Fibroblast of mammary gland (primary cell): Measurements from ENCODE around the gene CD244.

Experiments
- DNase-seq: peaks from one replicate; pipeline ENCODE4 v3.0.0-alpha.2; 2010; ENCODE audit warnings: low read depth
- H3K4me3 ChIP-seq: 2 replicates; pipeline ENCODE4 v1.5.1; 2011; ENCODE audit warnings: low read depth, mild to moderate bottlenecking, low read length, moderate library complexity; ENCODE audit not compliant: control insufficient read depth
- TF ChIP-seq, protein P1 (sequence below): conservative IDR thresholded peaks from 2 replicates; pipeline ENCODE4 v1.5.1; 2011; ENCODE audit warnings: low read depth, low read length, inconsistent platforms; ENCODE audit not compliant: control insufficient read depth, insufficient read depth

Gene CD244

DNA sequence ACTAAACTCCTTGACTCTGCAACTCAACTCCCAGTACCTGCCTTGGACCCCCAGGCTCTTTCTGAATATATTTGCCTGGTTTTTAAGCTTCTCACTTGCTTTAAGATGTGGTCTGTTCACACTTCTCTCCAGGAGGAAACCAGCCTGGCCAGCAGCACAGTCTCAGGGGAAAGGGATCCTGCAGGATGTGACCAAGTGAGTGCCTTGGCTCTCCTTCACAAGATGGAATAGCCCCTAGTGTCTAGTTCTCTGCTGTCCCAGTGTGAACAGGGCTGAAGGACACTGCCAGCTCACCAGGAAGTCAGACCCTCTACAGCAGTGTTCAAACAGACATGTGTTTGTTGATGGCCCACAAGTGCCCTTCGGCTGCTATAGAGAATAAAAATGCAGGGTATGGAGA is 32.9 kb downstream of the CD244 start:
- TF ChIP-seq, protein P1, sequence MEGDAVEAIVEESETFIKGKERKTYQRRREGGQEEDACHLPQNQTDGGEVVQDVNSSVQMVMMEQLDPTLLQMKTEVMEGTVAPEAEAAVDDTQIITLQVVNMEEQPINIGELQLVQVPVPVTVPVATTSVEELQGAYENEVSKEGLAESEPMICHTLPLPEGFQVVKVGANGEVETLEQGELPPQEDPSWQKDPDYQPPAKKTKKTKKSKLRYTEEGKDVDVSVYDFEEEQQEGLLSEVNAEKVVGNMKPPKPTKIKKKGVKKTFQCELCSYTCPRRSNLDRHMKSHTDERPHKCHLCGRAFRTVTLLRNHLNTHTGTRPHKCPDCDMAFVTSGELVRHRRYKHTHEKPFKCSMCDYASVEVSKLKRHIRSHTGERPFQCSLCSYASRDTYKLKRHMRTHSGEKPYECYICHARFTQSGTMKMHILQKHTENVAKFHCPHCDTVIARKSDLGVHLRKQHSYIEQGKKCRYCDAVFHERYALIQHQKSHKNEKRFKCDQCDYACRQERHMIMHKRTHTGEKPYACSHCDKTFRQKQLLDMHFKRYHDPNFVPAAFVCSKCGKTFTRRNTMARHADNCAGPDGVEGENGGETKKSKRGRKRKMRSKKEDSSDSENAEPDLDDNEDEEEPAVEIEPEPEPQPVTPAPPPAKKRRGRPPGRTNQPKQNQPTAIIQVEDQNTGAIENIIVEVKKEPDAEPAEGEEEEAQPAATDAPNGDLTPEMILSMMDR = no peak
- DNase-seq = no peak
- no peak overlapping the region for H3K4me3 ChIP-seq

DNA sequence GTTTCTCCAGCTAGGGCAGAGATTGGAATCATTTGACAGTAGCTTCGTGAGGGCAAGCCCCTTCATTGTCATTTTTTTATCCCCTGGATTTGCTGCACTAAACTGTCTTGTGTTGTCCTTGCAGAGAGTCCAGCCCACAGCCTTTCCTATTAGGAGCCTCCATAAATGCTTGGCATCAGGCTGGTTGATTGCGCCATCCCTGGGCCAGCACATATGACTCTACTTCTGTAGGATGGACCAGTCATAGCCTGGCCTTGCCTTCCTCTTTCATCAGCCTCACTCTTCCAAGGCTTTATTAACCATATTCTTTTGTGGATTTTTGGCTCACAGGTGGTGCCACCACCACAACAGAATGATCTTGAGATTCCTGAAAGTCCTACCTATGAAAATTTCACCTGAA is 35.3 kb downstream of the CD244 start:
- TF ChIP-seq, protein P1 = no peak
- no peak overlapping the region for H3K4me3 ChIP-seq
- peak; percentile 16 for DNase-seq

DNA sequence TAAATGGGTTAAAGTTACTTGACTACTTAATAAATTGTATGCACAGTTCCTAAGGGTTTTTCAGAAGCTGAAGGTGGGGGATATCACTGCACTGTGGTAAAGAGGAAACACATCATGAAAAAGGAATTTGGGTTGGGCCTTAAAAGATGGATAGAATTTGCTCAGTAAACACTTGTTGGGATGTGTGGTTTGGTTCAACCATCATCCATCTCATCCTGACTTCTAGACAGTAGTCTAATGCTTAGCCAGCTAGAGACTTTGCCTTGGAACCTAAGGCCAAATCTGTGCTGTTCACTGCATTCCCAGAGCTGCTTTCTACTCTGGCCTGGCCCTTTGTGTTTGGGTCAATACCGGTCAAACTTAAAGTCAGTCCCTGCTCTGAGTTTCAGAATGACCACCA is 36.1 kb downstream of the CD244 start:
- TF ChIP-seq, protein P1 = no peak
- no peak overlapping the region for H3K4me3 ChIP-seq
- DNase-seq = no peak

DNA sequence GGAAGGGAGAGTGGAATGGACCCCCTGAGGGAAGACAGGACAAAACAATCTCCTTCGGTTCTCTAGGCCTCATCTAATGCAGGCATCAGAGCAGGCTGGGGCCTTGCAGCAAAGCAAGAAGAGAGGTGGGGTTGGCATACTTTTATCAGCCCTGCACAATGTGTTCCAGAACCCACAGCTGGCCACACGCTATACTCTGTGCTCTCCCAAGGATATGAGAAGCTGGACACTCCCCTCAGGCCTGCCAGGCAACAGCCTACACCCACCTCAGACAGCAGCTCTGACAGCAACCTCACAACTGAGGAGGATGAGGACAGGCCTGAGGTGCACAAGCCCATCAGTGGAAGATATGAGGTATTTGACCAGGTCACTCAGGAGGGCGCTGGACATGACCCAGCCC is 39.4 kb downstream of the CD244 start:
- TF ChIP-seq, protein P1 = no peak
- no peak overlapping the region for H3K4me3 ChIP-seq
- DNase-seq = no peak

DNA sequence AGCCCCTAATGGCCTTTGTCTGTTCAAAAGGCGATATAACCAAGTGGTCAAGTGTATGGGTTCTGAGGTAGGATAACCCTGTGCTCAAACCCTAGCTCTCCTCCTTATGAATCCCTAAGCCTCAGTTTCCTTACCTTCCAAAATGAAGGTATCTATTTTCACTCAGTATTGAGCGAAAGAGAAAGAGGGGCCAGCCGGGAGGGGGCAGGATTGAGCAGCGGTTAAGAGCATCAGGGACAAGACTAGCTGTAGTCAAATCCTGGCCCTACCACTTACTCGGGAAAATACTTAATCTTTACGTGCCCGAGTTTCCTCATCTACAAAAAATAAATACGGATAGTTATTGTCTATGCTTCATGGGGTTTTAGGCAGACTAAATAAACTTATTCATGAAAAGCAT is 41.1 kb downstream of the CD244 start:
- TF ChIP-seq, protein P1 = no peak
- no peak overlapping the region for H3K4me3 ChIP-seq
- no peak for DNase-seq

DNA sequence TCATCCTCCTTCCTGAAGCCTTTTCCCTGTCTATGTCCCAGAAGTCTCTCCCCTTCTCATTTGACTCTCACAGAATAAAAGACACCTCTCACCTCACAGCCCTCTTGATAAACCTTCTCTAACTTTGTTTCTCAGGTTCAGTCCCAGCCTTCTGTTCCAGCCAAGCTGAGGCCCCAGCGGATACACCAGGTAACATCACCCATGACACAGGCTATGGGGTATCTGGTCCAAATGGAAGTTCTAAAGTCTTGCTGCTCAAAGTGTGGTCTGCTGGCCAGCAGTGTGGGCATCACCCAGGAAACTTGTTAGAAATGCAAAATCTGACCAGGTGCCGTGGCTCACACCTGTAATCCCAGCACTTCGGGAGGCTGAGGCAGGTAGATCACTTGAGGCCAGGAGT is 43.5 kb downstream of the CD244 start:
- TF ChIP-seq, protein P1 = no peak
- H3K4me3 ChIP-seq = no peak overlapping the region
- no peak for DNase-seq
